A673 (cell line): Measurements from ENCODE around the gene MBNL2. TPM values are rescaled to one million over a fixed set of nuclear protein-coding genes. Genes with fewer than 3 reads are reported as not detected.

Experiments used
- BruUV-seq: library from RNA; stranded (reverse); fragments of 400-500 nt; replicated peaks from 2 replicates; lab custom pipeline; 2021; lab: Mats Ljungman, UMichigan
- CTCF ChIA-PET: fragments of 300-600 bp; sonication (Branson Sonifier 250); formaldehyde crosslinking; loops from one replicate; lab custom pipeline; 2022; ENCODE audit warnings: antibody characterized with exemption; lab: Charles Lee
- POLR2A ChIA-PET: fragments of 300-600 bp; sonication (Branson Sonifier 250); formaldehyde crosslinking; loops from one replicate; lab custom pipeline; 2022; ENCODE audit warnings: antibody characterized with exemption; ENCODE audit not compliant: low non-redundant PET; lab: Charles Lee
- DNase-seq: peaks from one replicate; pipeline ENCODE4 v3.0.0-alpha.2; 2015; ENCODE audit warnings: low spot score
- H3K27ac ChIP-seq: fragments of 200-600 bp; sonication (generic); 2 replicates; pipeline ENCODE4 v1.5.1; 2016; ENCODE audit warnings: mixed run types, low read depth, mild to moderate bottlenecking, mixed read lengths, antibody characterized with exemption, low read length; ENCODE audit not compliant: poor library complexity, severe bottlenecking
- H3K27me3 ChIP-seq: fragments of 200-600 bp; sonication (generic); replicated peaks from 2 replicates; pipeline ENCODE4 v1.6.1; 2017; ENCODE audit warnings: mixed run types, low read depth, mild to moderate bottlenecking, mixed read lengths, antibody characterized with exemption, low read length; ENCODE audit not compliant: insufficient read depth, poor library complexity
- H3K36me3 ChIP-seq: fragments of 200-600 bp; sonication (generic); 2 replicates; pipeline ENCODE4 v1.6.1; 2016; ENCODE audit warnings: mixed run types, mild to moderate bottlenecking, mixed read lengths, antibody characterized with exemption, low read length; ENCODE audit not compliant: insufficient read depth, poor library complexity, severe bottlenecking
- H3K4me1 ChIP-seq: fragments of 200-600 bp; sonication (generic); 2 replicates; pipeline ENCODE4 v1.6.1; 2017; ENCODE audit warnings: mixed run types, mild to moderate bottlenecking, mixed read lengths, antibody characterized with exemption, low read length; ENCODE audit not compliant: insufficient read depth, poor library complexity, severe bottlenecking
- H3K4me3 ChIP-seq: fragments of 200-600 bp; sonication (generic); 2 replicates; pipeline ENCODE4 v1.5.1; 2016; ENCODE audit warnings: low read depth, mixed run types, mild to moderate bottlenecking, mixed read lengths, low read length; ENCODE audit not compliant: poor library complexity, severe bottlenecking
- H3K9me3 ChIP-seq: fragments of 200-600 bp; sonication (generic); 2 replicates; pipeline ENCODE4 v1.6.1; 2016; ENCODE audit warnings: mixed run types, low read depth, mild to moderate bottlenecking, mixed read lengths, antibody characterized with exemption, low read length; ENCODE audit not compliant: poor library complexity, severe bottlenecking
- EZH2 ChIP-seq: fragments of 200-600 bp; sonication (generic); IDR thresholded peaks from 2 replicates; pipeline ENCODE4 v1.6.1; 2017; ENCODE audit warnings: borderline replicate concordance, low read depth, mild to moderate bottlenecking, mixed read lengths, antibody characterized with exemption, low read length; ENCODE audit not compliant: poor library complexity, severe bottlenecking
- intact Hi-C: fragments of 100-400 bp; cut with micrococcal nuclease; formaldehyde crosslinking; loops from one replicate; pipeline ENCODE4 v1.10.0; 2022; ENCODE audit not compliant: unreplicated experiment
- total RNA-seq: library from RNA; stranded (reverse); gene quantifications from 2 replicates; pipeline ENCODE4 v1.2.3, GENCODE V29; 2021
- TF ChIP-seq, protein P1 (sequence below): fragments of 300-800, 200-600 bp; sonication (generic); conservative IDR thresholded peaks from 2 replicates; pipeline ENCODE4 v1.5.1; 2017; ENCODE audit warnings: low read depth, mild to moderate bottlenecking, antibody characterized with exemption, low read length, moderate library complexity, mixed read lengths

Gene MBNL2
- total RNA-seq, 1 experiment from 2014 or later = 12.0 TPM

DNA sequence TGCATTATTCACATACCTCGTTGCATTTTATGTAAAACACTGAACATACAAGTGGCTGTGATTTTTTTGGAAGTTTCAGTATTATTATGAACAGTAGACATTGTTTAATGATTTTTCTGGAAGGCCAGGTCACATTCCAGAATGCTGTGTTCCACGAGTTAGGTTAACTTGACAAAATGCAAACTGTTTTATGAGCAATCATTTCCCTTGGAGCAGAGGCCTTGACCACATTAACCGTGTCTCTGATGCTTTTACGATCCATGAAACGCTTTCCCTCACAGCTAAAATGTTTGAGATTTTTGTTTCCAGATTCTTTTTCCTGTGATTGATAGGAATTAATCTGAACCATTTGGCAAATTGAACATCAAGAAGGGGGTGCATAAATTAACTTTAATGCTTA is 57.8 kb downstream of the MBNL2 start:
- Histone ChIP-seq H3K27ac (no peak overlapping the region), H3K4me1 (peaks cover 18% of the 10 kb centered on the region), H3K9me3 (no peaks in the 10 kb centered on the region), H3K36me3 (no peaks in the 10 kb centered on the region), H3K27me3 (no peaks in the 10 kb centered on the region), H3K4me3 (no peak overlapping the region)
- POLR2A ChIA-PET = no interaction called here
- CTCF ChIA-PET = no interaction called here
- DNase-seq = peak; percentile 39
- no TSS peak for BruUV-seq
- TF ChIP-seq, protein P1, sequence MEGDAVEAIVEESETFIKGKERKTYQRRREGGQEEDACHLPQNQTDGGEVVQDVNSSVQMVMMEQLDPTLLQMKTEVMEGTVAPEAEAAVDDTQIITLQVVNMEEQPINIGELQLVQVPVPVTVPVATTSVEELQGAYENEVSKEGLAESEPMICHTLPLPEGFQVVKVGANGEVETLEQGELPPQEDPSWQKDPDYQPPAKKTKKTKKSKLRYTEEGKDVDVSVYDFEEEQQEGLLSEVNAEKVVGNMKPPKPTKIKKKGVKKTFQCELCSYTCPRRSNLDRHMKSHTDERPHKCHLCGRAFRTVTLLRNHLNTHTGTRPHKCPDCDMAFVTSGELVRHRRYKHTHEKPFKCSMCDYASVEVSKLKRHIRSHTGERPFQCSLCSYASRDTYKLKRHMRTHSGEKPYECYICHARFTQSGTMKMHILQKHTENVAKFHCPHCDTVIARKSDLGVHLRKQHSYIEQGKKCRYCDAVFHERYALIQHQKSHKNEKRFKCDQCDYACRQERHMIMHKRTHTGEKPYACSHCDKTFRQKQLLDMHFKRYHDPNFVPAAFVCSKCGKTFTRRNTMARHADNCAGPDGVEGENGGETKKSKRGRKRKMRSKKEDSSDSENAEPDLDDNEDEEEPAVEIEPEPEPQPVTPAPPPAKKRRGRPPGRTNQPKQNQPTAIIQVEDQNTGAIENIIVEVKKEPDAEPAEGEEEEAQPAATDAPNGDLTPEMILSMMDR = no peak
- no peak for TF ChIP-seq EZH2
- intact Hi-C loops = no loop called here

DNA sequence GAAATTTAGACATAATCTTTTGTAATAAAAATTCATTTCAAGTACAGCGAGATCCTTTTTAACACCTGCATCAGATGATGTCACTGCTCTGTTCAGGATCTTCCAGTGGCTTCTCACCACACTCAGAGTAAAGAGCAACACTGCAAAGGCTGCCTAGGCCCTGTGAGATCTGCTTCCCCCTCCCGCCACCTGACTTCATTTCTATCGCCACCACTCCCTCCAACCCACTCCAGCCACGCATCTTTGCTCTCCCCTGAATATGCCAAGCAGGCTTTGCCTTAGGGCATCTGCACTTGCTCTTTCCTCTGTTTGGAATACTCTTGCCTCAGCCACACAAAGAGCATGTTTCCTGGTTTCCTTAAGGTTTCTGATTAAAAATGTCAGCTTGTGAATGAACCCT is 58.3 kb downstream of the MBNL2 start:
- H3K36me3 ChIP-seq = no peaks in the 10 kb centered on the region
- H3K9me3 ChIP-seq = no peaks in the 10 kb centered on the region
- ChIA-PET CTCF (no interaction called here), POLR2A (no interaction called here)
- no peak overlapping the region for H3K27ac ChIP-seq
- no TSS peak for BruUV-seq
- DNase-seq = no peak
- H3K4me1 ChIP-seq = peaks cover 12% of the 10 kb centered on the region
- no peaks in the 10 kb centered on the region for H3K27me3 ChIP-seq
- TF ChIP-seq, protein P1 = no peak
- no peak for TF ChIP-seq EZH2
- no peak overlapping the region for H3K4me3 ChIP-seq
- intact Hi-C loops = no loop called here

DNA sequence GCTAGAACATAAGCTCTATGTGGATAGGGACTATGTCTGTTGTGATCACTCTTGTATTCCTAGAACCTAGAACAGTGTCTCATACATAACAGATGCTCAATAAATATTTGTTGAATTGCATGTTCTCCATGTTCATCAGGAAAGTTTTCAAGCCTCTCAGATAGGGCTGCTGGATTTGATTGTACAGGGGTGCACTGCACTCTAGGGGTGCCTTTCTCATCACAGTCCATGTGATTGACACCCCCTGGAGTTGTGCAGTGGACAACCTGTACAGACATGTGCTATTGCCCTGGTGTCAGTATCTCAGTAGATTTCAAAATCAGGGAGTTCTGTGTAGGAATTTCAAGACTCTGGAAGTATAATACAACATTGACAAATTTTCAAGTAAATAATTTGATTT is 58.9 kb downstream of the MBNL2 start:
- TF ChIP-seq, protein P1 = no peak
- no peak for TF ChIP-seq EZH2
- H3K36me3 ChIP-seq = no peaks in the 10 kb centered on the region
- ChIA-PET POLR2A (no interaction called here), CTCF (no interaction called here)
- DNase-seq = no peak
- intact Hi-C loops = no loop called here
- no TSS peak for BruUV-seq
- H3K4me3 ChIP-seq = no peak overlapping the region
- no peaks in the 10 kb centered on the region for H3K9me3 ChIP-seq
- no peak overlapping the region for H3K27ac ChIP-seq
- H3K27me3 ChIP-seq = no peaks in the 10 kb centered on the region
- H3K4me1 ChIP-seq = peaks cover 7% of the 10 kb centered on the region
